ENCODE measurements around the gene PLPPR2.

DNA sequence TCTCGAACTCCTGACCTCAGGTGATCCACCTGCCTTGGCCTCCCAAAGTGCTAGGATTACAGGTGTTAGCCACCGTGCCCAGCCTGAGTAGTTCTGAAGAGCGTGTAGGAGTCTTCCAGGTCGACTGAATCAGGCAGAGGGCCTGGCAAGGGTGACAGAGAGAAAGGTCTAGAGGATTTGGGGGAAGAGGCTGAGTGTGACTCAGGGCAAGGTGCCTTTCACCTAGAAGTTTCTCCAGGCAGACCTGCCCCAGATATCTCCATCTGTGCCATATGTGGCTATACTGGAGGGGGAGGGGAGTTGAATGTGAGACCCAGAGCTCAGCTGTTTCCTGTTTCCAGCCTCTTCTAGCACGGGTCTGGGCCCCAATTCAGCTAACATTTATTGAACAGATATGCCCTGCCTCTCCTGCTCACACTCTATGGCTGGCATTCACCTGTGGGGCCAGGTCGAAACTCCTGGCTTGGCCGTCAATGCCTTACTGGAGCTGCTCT is 7.6 kb upstream of the PLPPR2 start:
- TF ChIP-seq, protein P1, sequence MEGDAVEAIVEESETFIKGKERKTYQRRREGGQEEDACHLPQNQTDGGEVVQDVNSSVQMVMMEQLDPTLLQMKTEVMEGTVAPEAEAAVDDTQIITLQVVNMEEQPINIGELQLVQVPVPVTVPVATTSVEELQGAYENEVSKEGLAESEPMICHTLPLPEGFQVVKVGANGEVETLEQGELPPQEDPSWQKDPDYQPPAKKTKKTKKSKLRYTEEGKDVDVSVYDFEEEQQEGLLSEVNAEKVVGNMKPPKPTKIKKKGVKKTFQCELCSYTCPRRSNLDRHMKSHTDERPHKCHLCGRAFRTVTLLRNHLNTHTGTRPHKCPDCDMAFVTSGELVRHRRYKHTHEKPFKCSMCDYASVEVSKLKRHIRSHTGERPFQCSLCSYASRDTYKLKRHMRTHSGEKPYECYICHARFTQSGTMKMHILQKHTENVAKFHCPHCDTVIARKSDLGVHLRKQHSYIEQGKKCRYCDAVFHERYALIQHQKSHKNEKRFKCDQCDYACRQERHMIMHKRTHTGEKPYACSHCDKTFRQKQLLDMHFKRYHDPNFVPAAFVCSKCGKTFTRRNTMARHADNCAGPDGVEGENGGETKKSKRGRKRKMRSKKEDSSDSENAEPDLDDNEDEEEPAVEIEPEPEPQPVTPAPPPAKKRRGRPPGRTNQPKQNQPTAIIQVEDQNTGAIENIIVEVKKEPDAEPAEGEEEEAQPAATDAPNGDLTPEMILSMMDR (IDR thresholded peaks at IDR 0.05): no peak
- TF ChIP-seq EP300 (IDR thresholded peaks at IDR 0.05): no peak

Measured in ovary (tissue), 3 donors.